A172 (cell line): ENCODE data around the gene RBM6. TPM values are rescaled to one million over a fixed set of nuclear protein-coding genes. Genes with fewer than 3 reads are reported as not detected.
A peak's percentile ranks its signal among the peaks of the same experiment; 100 is the strongest.

Source experiments
- DNase-seq: peaks from one replicate; pipeline ENCODE4 v3.0.0-alpha.2; 2015; ENCODE audit warnings: low spot score
- total RNA-seq: library from RNA; depleted of rRNA; stranded (reverse); fragments of >200 nt; shearing (Covaris generic); gene quantifications from 2 replicates; pipeline ENCODE4 v1.2.3, GENCODE V29; 2014

Gene RBM6
- total RNA-seq, 1 experiment from 2014 or later, result 36.6 TPM

DNA sequence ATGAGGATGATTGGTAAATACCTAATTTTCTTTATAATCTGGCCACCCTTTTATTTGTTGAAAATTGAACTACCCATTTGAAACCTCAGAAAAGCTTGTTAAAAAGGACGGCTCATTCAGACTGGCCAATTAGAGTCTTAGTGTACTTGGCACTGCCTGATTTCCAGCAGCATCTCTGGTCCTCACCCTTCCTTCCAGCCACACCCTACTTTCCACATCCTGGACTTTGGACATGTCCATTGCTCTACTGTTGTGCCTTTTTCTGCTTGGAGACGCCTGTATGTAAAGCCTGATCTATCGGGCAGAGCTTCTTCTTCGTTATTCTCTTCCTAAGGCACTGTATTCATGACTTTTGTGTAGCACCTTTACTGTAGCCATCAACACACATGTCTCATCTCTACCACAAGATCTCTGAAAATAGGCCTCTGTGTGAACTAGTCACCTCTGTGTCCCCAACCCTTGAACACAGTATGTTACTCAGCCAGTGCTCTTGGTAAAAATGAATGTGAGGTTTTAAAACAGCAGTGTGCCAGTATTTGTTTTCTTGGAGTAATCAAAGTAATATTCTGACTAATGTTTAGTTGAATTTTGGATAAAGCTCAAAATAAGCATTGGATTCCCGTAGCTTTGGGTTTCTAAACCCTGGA lies 155.5 kb downstream of the RBM6 start:
- DNase-seq, result no peak

DNA sequence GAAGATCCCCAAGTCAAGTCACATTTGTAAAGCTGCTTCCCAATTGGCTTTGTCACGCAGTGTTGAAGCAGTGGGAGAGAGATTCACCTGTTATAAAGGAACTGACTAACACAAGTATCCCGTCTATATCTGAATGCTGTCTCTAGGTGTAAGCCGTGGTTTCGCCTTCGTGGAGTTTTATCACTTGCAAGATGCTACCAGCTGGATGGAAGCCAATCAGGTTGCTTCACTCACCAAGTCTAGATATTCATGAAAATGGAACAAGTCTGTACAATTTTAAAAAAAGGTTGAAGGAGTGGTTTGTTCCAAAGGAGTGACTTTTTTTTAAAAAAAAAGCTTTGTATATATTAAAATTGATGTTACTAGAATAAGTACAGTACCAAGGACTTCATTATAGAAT lies 160.4 kb downstream of the RBM6 start:
- DNase-seq, result no peak

DNA sequence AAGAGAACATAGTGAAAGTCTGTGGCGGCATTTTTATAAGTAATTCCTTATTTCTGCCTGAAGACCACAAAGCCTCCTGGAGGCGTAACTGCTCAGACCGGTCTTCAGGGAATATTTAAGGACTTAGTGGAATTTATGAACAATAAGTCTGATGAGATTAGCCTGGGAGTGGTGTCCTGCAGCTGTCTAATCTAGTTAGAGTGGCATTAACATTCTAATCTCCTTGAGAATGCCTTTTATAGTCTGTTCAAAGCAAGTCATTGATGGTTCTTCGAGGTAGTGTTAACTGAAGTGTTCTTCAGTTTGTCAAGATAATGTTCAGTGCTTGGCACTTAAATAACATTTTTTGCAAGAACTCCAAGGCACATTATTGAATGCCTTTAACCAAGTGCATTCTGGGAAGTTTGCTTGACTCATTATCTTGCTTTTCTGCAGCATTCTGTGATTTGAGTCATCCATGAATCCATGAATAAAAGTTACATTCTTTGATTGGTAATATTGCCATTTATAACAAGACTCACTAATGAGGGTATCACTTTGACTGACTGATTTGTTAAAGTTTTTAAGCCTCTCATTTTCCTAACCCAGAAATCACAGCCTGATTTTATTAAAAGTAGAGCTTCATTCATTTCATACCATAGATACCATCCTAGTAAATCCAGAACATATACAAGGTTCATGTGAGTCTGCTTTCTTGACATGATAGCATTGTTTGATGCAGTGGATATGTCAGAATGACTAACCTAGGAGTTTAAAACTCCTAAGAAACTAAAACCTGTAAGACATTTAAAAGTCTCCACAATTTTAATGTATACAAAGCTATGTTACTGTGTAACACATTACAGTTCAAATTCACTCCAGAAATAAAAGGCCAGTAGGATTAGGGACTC lies 161.3 kb downstream of the RBM6 start:
- DNase-seq, result no peak

DNA sequence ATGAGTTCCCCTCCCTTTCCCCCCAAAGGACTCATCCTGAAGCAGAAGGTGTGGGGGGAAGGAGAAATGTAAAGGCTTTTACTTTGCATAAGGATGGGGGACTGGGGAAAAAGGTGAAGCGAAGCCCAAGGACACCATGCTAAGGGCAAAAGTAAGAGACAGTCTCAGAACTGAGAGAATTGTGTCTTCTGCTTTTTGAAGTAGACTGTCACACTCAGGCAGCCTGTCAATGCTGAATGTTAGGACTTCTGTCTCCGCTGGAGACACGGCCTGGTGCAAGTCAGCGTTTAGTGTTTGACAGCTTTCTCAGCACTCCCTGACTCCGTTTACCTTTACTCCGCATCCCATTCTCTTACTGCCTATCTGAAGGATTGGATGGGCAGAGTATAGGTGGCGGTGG lies 162.6 kb downstream of the RBM6 start:
- DNase-seq, result no peak

DNA sequence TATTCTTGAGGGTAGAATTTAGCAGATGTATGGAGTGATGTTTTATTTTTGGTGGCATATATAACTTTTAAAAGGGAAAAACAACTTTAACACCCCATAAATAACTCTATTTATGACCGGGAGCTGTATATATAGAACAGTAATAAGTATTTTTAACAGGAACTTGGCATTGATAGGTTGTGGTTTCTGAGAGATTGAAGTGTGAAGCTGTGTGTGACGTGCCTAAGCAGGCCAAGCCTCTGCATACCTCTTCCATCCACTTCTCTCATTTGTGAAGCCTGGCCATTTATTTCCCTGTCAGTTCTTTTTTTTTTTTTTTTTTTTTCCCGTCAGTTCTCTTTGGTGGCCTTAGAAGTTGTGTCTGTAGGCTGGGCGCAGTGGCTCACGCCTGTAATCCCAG lies 171.8 kb downstream of the RBM6 start:
- no peak for DNase-seq

DNA sequence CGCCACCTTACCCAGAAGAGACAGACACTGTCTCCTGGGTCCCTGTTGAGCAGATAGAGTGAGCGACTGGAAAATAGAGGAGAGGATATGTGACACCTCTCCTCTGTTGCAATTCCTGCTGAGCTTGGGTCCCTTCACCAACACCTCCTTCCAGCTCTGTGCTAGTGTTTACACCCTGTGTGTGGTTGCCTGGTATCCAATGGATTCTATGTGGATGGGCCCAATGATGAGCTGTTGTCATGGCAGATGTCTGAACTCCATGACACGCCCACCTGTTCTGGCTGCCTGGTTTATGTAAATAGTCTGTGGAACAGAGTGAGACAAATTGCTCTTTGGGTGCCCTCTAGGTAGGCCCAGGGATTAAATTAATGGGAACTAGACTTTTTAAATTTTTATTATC lies 172.5 kb downstream of the RBM6 start:
- DNase-seq, result no peak

DNA sequence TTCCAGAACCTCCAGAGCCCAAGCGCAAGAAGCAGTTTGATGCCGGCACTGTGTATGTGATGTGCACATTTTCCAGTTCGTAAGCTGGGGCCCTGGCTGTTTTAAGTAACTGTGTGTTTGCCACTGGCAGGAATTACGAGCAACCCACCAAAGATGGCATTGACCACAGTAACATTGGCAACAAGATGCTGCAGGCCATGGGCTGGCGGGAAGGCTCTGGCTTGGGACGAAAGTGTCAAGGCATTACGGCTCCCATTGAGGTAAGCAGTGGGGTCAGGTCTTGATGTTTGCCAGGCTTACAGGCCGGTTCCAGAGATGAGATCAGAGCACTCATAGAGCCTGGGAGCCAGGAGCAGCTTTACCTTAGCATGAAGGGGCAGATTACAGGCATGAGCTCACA lies 177.2 kb downstream of the RBM6 start:
- no peak for DNase-seq

DNA sequence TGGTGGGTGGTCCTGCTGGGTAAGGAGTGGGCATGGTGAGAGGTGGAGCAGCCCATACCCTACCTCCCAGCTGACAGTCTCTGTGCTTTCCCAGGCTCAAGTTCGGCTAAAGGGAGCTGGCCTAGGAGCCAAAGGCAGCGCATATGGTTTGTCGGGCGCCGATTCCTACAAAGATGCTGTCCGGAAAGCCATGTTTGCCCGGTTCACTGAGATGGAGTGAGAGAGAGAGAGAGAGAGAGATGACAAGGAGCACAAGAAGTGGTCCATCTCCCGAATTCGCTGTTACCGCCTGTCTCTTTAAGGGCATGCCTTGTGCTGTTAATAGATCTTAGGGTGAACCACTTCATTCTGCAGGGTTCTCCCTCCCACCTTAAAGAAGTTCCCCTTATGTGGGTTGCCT lies 178.3 kb downstream of the RBM6 start:
- DNase-seq, result no peak

DNA sequence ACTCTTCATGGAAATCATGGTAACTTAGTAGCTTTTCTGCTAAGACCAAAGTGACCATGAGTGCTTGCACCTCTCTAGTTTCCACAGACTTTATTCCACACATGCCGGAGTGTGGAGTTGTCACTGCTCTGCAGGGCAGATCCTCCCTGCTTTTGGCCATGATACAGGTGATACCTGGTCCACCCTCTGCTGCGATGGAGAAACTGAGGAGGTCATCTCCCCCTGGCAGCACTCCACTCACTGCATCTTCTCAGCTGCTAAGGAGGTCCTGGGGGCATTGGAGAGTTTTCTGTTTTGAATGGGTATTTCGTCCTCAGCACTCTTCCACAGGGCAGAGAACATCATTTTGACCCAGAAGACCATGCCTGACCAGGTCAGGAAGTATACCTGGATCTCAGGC lies 179.8 kb downstream of the RBM6 start:
- DNase-seq, result no peak

DNA sequence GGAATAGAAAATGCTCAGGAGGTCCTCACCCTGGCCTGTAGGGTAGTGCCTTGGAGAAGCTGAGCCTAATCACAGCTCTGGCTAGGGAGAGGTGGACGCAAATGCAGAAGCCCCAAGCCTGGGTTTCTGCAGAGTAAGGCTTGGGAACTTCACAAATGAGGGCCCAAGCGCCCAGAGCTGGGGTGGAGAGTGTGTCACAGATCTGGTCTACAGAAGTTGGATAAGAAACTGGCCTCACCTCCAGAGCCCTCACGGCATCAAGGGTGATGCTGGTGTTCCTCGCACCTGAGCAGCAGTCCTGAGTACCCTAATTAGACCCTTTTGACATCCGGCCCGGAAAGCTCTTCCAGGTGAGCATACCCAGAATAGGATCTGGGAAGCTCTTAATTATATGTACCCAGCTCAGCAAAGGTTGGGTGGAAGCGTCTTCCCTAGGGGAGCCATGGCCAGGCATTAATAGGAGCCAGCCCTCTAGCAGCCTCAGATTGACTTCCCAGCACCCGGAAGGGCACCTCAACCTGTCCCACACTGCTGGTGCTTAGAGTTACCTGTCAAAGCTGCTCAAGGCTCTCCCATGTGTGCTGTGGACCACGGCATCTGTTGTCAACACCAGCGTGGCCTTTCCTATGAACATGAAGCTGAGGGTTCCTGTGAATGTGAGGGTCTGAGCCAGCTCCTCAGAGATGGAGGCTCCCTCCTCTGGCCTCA lies 180.6 kb downstream of the RBM6 start:
- no peak for DNase-seq

DNA sequence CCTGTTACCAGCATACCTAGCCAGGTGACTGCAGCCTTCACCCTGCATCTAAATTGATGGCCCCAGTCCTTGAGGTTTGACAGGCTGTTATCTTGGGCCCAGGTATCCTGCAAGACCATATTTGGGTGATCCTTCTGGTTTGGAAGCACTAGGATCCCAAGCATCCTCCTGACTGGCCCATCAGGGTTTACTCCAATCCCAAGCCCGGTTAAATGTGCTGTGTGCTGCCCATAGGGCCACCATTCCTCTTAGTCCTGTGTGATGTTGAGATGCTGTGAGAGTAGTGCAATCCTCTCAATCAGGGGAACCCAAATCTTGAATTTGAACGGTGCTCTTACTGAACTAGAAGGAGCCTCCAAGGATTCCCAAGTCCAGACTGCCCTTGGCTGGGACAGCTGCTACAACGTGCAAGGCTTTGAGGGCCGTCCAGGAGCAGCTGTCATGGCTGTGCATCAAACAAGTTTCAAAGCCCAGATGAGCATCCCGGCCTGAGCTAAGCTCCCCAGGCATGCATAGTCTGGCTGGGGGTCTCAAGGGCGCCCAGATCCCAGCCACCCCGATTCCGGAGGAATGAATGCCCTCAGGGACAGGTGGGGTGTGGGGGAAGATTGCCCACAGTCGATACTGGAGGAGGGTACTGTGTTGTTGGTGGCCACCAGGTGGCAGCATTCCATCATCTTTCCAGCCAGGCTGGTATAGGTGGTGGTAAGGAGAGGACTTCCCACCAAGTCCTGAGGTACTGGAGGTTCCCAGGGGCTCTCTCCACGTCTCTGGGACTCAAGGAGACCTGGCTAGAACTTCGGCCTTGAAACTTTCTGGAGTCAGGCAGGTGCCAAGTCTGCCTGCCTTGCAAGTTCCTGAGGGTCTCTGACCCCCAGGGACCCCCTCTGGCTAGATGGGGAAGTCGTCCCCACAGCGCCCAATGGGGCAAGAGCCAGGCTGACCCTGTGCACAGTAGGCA lies 181.4 kb downstream of the RBM6 start:
- peak; percentile 79 for DNase-seq

DNA sequence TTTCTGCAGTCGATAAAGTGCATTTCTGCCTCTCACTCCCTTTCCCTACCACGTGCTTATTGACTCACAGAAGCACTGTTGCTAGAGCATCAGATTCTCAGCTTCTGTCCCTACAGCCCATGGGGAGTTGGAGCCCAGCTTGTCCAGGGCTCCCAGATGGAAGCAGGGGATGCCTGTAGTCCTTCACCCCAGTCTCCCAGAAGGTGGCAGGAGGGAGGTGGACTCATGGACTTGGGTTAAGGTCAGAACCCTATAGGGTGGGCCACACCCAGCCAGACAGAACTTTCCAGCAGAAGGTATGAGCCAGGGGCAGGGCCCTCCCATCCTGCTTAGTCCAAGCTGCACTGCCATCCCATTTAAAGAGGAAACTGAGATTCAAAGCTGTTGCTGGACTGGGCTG lies 182.1 kb downstream of the RBM6 start:
- no peak for DNase-seq

DNA sequence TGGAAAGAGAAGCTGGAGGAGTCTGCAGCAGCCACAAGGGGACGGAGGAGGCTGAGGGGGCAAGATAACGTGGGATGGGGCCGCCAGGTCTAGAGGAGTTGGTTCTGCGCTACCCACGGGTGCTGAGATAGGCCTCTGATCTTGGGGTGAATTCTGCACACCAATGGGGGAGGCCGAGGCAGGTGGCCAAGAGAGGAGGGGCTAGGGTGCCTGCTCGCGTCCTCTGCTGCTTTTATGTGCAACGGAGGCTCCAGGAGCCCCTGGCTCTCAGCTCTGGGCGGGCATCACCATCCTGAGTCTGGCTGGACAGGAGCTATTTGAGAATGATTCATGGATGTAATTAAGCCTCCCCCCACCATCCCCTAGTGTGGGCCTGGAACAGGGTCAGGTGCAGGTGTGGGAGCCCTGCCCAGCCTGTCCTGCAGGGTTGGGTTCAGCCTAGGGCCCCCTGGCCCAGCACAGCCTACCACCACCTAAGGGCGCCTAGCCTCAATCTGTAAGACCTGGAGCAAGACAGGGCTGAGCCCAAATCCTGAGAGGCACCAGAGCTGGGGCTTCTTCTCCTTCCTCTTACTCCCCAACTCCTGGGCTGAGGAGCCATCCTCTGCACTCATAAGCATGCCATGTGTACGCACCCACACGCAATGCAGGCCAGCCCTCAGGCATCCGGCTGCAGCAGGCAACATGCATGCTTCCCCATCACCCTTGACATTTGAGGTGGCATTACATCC lies 182.9 kb downstream of the RBM6 start:
- no peak for DNase-seq

DNA sequence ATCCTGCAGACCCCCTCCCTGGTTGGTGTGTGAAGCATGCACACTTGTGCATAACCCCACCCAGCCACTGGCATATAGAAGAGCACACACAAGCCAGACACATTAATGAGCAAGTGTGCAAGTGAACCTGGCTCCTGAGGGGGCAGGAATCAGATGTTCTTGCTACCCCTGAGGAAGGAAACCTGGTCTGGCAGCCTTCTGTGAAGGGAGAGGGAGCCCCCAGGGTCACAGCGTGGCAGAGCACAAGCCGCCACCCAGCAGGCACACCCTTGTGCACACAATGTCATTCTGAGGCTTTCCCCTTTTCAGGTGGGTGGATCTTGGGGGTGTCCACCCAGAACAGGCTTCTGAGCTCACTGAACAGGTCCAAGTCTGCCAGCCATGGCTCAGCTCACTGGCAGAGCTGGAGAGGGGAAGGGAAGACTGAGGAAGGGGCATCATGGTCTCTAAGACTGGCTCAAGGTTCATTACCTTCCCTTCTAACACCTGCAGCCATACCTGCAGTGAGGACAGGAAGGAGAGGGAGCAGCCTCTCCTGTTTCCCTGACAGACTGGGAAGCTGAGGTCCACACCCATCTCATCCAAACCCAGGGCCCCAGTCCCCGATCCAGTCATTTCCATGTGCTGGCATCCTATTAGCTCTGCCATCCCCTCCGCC lies 183.6 kb downstream of the RBM6 start:
- no peak for DNase-seq

DNA sequence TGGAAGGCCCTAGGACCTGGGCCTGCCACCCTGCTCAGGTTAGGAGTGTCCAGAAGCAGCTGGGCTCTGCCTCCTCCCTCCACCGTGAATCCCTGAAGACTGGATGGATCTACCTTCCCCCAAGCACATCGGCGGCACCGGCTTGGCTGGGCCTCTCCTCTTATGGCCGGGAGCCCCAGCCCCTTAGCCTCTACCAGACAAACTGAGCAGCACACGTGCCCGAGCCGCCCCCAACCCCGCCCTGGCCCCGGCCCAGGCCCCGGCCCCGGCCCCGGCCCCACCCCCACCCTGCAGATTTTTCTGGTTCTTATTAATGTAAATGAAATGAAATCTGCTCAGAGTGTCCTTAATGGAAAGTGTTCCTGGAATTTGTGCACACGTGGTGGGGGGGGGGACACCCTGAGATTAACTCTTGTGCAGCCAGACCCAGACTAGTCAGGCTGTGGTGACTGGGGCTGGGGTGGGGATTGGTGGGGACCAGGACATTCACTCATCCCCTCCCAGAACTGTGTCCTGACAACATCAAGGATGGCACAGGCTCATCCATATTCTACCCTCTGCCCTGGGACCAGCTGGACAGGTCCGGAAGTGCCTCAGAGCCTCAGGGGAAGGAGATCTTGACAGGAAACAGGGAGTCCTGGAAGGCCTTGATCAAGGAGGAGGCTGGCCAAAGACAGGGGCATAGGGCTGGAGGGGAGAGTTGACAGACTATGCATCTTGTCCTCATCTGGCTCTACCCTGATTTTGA lies 184.3 kb downstream of the RBM6 start:
- no peak for DNase-seq

DNA sequence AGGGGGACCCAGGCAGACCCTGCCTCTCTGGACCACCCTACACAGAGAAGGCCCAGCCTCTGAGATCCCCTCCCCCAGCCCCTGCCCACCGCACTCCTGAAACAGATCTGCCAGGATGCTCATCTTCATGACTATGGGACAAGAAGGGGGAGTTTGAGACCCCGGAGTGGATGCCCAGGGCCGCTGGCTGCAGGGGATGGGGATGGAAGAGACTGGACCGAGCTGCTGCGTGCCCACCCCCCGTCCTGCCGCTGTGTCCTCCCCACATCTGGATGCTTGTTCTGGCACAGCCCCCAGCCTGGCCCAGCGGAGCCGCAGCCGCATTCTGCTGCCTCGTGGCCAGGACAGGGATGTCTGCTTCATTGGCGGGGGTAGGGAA lies 184.8 kb downstream of the RBM6 start:
- DNase-seq, result no peak

DNA sequence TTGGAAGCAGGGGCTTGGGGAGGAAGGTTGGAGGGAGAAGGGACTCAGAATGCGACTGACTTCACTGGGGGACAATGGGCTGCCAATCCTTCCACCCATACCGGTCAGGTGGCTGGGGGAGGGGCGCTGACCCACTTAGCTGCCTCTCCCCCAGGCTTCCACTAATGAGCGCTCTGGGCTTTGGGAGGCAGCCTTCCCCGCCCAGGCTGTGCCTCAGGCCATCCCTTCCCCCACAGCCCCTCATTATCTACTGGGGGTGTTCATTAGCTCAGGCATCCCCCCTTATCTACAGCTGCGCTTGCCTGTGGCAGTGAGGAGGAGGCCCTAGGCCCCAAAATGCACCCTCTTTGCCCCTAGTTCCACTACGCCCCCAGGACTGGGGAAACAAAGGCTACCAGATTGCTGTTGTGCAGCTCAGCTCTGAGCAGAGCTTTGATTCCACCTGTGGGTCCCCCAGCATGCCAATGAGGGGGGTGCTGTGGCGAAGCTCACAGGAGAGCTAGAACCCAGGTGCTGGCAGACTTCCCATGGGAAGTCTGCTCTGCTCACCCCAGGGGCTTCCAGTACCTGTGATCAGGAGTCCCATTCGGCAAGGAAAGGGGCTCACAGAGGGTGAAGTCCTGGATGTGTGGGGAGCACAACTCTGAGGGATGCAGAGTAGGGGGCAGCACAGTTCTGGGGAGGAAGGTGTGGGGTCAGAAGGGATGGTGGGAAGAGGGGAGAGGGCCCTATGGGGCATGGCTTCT lies 185.8 kb downstream of the RBM6 start:
- no peak for DNase-seq

DNA sequence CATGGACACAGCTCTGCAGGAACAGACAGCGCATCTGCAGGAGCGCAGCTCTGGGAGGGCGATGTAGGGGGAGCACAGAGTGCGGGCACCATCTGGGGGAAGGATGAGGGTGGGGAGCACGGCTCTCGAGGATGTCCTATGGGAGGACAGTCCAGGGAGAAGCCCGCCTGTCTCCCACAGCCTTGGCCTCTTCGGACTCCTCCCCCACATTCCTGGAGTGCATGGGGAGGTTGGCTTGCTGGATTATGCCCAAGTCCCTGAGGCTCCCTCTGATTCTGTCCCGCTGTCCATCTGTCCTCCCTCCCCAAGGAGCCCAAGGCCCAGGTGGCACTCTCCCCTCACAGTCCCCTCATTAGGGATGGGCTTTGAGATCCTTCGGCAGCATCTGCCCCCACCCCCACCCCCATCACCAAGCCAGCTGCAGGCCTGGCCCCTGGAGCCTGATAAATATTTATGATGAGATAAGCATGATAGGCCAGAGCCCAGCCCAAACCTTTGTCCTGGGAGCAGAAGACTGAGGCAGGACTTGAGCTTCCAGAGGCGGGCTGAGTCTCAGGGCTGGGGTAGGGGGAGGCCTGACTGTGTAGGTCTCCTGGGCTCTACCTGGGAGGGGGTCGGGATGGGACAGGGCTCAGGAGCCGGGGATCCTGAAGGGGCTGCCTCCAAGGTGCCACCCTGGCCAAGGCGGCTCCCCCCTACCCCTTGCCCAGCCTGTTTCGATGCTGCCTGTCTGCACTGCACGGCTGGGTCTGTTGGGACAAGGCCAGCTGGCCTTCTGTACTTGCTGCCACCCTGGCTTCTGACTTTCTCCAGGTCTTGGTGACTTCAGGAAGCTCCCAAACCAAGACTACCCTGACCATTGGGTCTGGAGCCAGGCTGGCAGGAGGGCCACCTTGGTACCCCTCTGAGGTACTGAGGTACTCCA lies 186.6 kb downstream of the RBM6 start:
- DNase-seq, result peak; percentile 40
